CD4-positive, alpha-beta T cell treated with Interleukin-17A for 4 hours (primary cell): ENCODE results near the gene SHC1.
"Not testable (repeated sequence)": the region's sequence is repeated elsewhere in the genome, so short reads cannot be mapped to it uniquely, and the experiment has no call there.

Experiments
- DNase-seq: peaks from one replicate; pipeline ENCODE4 v3.0.0-alpha.2; 2020; ENCODE audit warnings: mixed read lengths

The SHC1 gene

GRCh38 chr1:154993572-154994268 lies 23.2 kb upstream of the SHC1 start, which contains the start of gene LENEP:
TSS of gene LENEP (plus strand) at chr1:154993586. CDS start at chr1:154993608, 22 bp downstream.
- DNase-seq = no peak

- DNase-seq = peak; percentile 37
Measured at GRCh38 chr1:154992721-154993571, 22.4 kb upstream of the SHC1 start.

- DNase-seq = no peak
Measured at GRCh38 chr1:154990276-154990675, 19.7 kb upstream of the SHC1 start.

GRCh38 chr1:154989195-154989860 lies 18.8 kb upstream of the SHC1 start:
- DNase-seq = no peak

GRCh38 chr1:154988058-154988954 lies 17.8 kb upstream of the SHC1 start:
- DNase-seq = peak; percentile 38

- no peak for DNase-seq
Measured at GRCh38 chr1:154987326-154987725, 16.8 kb upstream of the SHC1 start.

- DNase-seq = not testable (repeated sequence)
Measured at GRCh38 chr1:154986736-154987135, 16.2 kb upstream of the SHC1 start.

GRCh38 chr1:154983776-154984466 lies 13.4 kb upstream of the SHC1 start:
- no peak for DNase-seq

GRCh38 chr1:154982897-154983648 lies 12.5 kb upstream of the SHC1 start, which contains the start of gene FLAD1:
TSS of gene FLAD1 (plus strand) at chr1:154983344. CDS start at chr1:154983695, 351 bp downstream.
- peak; percentile 95 for DNase-seq

- no peak for DNase-seq
Measured at GRCh38 chr1:154982341-154982740, 11.8 kb upstream of the SHC1 start.

GRCh38 chr1:154978360-154978759 lies 7.8 kb upstream of the SHC1 start:
- no peak for DNase-seq

GRCh38 chr1:154977762-154978161 lies 7.2 kb upstream of the SHC1 start:
- not testable (repeated sequence) for DNase-seq

- DNase-seq = peak; percentile 59
Measured at GRCh38 chr1:154975409-154976059, 5.0 kb upstream of the SHC1 start.

GRCh38 chr1:154974808-154975408 lies 4.4 kb upstream of the SHC1 start:
- DNase-seq = peak; percentile 97

GRCh38 chr1:154974102-154974807 lies 3.7 kb upstream of the SHC1 start, which contains the start of gene CKS1B:
TSS of gene CKS1B (plus strand) at chr1:154974681. CDS start at chr1:154974746, 65 bp downstream.
- peak; percentile 96 for DNase-seq

GRCh38 chr1:154973344-154974101 lies 3.0 kb upstream of the SHC1 start:
- peak; percentile 96 for DNase-seq

GRCh38 chr1:154972517-154973343 lies 2.2 kb upstream of the SHC1 start:
- DNase-seq = no peak

GRCh38 chr1:154972213-154972516 lies 1.6 kb upstream of the SHC1 start:
- DNase-seq = no peak
